Osteocyte (in vitro differentiated cells): Measurements from ENCODE around the gene MYO5B. TPM values are rescaled to one million over a fixed set of nuclear protein-coding genes. Genes with fewer than 3 reads are reported as not detected.

Experiments
- DNase-seq: peaks from one replicate; pipeline ENCODE4 v3.0.0; 2021; ENCODE audit warnings: mixed read lengths; ENCODE audit not compliant: unreplicated experiment; ENCODE audit errors: extremely low spot score
- H3K27ac Mint-ChIP-seq: one replicate; pipeline ENCODE4 v1.8.0; 2021; ENCODE audit warnings: mild to moderate bottlenecking, mixed read lengths; ENCODE audit not compliant: unreplicated experiment
- H3K27me3 Mint-ChIP-seq: one replicate; pipeline ENCODE4 v1.8.0; 2021; ENCODE audit warnings: mixed read lengths; ENCODE audit not compliant: unreplicated experiment
- H3K36me3 Mint-ChIP-seq: one replicate; pipeline ENCODE4 v1.8.0; 2021; ENCODE audit warnings: mixed read lengths; ENCODE audit not compliant: unreplicated experiment
- H3K4me1 Mint-ChIP-seq: one replicate; pipeline ENCODE4 v1.8.0; 2021; ENCODE audit warnings: mixed read lengths; ENCODE audit not compliant: unreplicated experiment
- H3K4me3 Mint-ChIP-seq: one replicate; pipeline ENCODE4 v1.8.0; 2021; ENCODE audit warnings: mild to moderate bottlenecking, moderate library complexity, mixed read lengths; ENCODE audit not compliant: unreplicated experiment
- H3K9me3 Mint-ChIP-seq: one replicate; pipeline ENCODE4 v1.8.0; 2021; ENCODE audit warnings: mixed read lengths; ENCODE audit not compliant: unreplicated experiment
- total RNA-seq: library from RNA; stranded (reverse); gene quantifications from 2 replicates; pipeline ENCODE4 v1.2.1, GENCODE V29; 2021
- TF ChIP-seq, protein P1 (sequence below): fragments of 200-600 bp; sonication (generic); IDR thresholded peaks from 2 replicates; pipeline ENCODE4 v1.5.0; 2021; ENCODE audit warnings: antibody characterized with exemption, mild to moderate bottlenecking, moderate library complexity

MYO5B gene
- total RNA-seq, 1 donor from 2014 or later = not detected

- DNase-seq = no peak
- H3K4me1 Mint-ChIP-seq = no peaks in the 10 kb centered on the region
- no peaks in the 10 kb centered on the region for H3K9me3 Mint-ChIP-seq
- no peak overlapping the region for H3K27ac Mint-ChIP-seq
- H3K4me3 Mint-ChIP-seq = no peak overlapping the region
- H3K27me3 Mint-ChIP-seq = peaks cover 25% of the 10 kb centered on the region
- no peaks in the 10 kb centered on the region for H3K36me3 Mint-ChIP-seq
- TF ChIP-seq, protein P1, sequence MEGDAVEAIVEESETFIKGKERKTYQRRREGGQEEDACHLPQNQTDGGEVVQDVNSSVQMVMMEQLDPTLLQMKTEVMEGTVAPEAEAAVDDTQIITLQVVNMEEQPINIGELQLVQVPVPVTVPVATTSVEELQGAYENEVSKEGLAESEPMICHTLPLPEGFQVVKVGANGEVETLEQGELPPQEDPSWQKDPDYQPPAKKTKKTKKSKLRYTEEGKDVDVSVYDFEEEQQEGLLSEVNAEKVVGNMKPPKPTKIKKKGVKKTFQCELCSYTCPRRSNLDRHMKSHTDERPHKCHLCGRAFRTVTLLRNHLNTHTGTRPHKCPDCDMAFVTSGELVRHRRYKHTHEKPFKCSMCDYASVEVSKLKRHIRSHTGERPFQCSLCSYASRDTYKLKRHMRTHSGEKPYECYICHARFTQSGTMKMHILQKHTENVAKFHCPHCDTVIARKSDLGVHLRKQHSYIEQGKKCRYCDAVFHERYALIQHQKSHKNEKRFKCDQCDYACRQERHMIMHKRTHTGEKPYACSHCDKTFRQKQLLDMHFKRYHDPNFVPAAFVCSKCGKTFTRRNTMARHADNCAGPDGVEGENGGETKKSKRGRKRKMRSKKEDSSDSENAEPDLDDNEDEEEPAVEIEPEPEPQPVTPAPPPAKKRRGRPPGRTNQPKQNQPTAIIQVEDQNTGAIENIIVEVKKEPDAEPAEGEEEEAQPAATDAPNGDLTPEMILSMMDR = no peak
These were observed 314.3 kb downstream of the MYO5B start for GRCh38 chr18:49880661-49881060.

GRCh38 chr18:49879271-49879580, 315.7 kb downstream of the MYO5B start:
- H3K4me3 Mint-ChIP-seq = no peak overlapping the region
- no peak for DNase-seq
- TF ChIP-seq, protein P1 = no peak

DNA sequence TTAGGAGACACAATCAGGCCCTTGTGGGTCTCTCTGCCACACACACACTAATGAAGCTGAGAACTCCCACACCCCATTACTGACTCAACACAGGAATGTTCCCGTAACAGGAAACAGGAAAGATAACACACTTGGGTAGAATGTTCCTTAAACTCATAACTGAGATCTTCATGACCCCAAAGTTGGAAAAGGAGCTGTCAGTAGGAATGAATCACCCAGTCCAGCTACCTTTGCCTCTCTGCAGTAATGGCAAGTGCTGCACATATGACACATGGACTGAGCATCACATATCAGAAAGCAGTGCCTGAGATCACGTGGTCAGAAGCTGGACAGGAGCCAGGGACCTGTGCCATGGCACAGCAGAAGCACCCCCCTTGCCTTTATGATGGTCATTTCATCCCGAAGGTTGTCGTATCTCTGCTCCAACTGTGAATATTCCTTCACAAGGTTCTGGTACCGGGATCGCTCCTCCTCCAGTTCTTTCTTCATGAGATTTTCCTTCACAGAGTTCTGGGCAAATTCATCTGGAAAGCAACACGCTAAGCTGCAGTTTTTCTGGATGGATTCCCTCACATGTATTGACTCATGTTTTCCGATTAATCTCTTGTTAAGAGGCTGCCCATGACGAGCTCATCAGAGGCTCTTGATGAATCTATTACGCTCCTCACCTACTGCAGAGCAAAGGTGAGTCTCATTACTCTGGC, 316.2 kb downstream of the MYO5B start:
- Mint-ChIP-seq H3K27me3 (peaks cover 33% of the 10 kb centered on the region), H3K9me3 (no peaks in the 10 kb centered on the region), H3K4me3 (no peak overlapping the region), H3K36me3 (no peaks in the 10 kb centered on the region), H3K4me1 (no peaks in the 10 kb centered on the region), H3K27ac (no peak overlapping the region)
- TF ChIP-seq, protein P1 = no peak
- no peak for DNase-seq

More at GRCh38 chr18:49879271-49879580, 315.7 kb downstream of the MYO5B start:
- Mint-ChIP-seq H3K9me3 (no peaks in the 10 kb centered on the region), H3K27me3 (peaks cover 33% of the 10 kb centered on the region), H3K36me3 (no peaks in the 10 kb centered on the region), H3K4me1 (no peaks in the 10 kb centered on the region), H3K27ac (no peak overlapping the region)

- H3K4me3 Mint-ChIP-seq = no peak overlapping the region
- TF ChIP-seq, protein P1 = no peak
- H3K9me3 Mint-ChIP-seq = no peaks in the 10 kb centered on the region
- no peaks in the 10 kb centered on the region for H3K4me1 Mint-ChIP-seq
- peaks cover 33% of the 10 kb centered on the region for H3K27me3 Mint-ChIP-seq
- no peak overlapping the region for H3K27ac Mint-ChIP-seq
- no peaks in the 10 kb centered on the region for H3K36me3 Mint-ChIP-seq
- no peak for DNase-seq
These were observed 316.9 kb downstream of the MYO5B start for GRCh38 chr18:49878015-49878414.

GRCh38 chr18:49876536-49876935, 318.4 kb downstream of the MYO5B start:
- Mint-ChIP-seq H3K27ac (no peak overlapping the region), H3K4me1 (no peaks in the 10 kb centered on the region)

More at GRCh38 chr18:49876536-49876935, 318.4 kb downstream of the MYO5B start:
- Mint-ChIP-seq H3K27me3 (peaks cover 38% of the 10 kb centered on the region), H3K4me3 (no peak overlapping the region), H3K9me3 (no peaks in the 10 kb centered on the region), H3K36me3 (no peaks in the 10 kb centered on the region)
- TF ChIP-seq, protein P1 = no peak
- DNase-seq = no peak
